Gastroesophageal sphincter (tissue), 4 donors: ENCODE measurements around the gene TMEM63A. TPM values are rescaled to one million over a fixed set of nuclear protein-coding genes. Genes with fewer than 3 reads are reported as not detected.

Source experiments
- ATAC-seq: fragments of 150-250 bp; one replicate; pipeline ENCODE4 v1.9.1; 2016; ENCODE audit warnings: mild to moderate bottlenecking, moderate library complexity
- H3K27ac ChIP-seq, 4 donors: fragments of 200-600 bp; sonication (generic) in 3 of 4; 1 replicate in 3 of 4; 2 replicates in 1 of 4; pipeline ENCODE4 v1.5.1; 2016 to 2019
- H3K27me3 ChIP-seq: fragments of 200-600 bp; sonication (generic); one replicate; pipeline ENCODE4 v1.5.1; 2019
- H3K36me3 ChIP-seq, 2 donors: fragments of 200-600 bp; sonication (generic); one replicate each; pipeline ENCODE4 v1.5.1; 2019; ENCODE audit warnings: control low read depth in 1 of 2
- H3K4me1 ChIP-seq, 3 donors: fragments of 200-600 bp; sonication (generic); 1 replicate in 2 of 3; 2 replicates in 1 of 3; pipeline ENCODE4 v1.5.1; 2016 to 2019; ENCODE audit warnings: control low read depth in 2 of 3
- H3K4me3 ChIP-seq, 2 donors: fragments of 200-600 bp; sonication (generic); one replicate each; pipeline ENCODE4 v1.5.1; 2019; ENCODE audit warnings: mild to moderate bottlenecking in 1 of 2, moderate library complexity in 1 of 2
- H3K9me3 ChIP-seq, 3 donors: fragments of 200-600 bp; sonication (generic); one replicate each; pipeline ENCODE4 v1.5.1; 2017 to 2019; ENCODE audit warnings: control low read depth in 2 of 3
- EP300 ChIP-seq: sonication (generic); formaldehyde crosslinking; IDR thresholded peaks from one replicate; pipeline ENCODE4 v1.6.1; 2017; ENCODE audit warnings: antibody characterized with exemption, mild to moderate bottlenecking
- POLR2A ChIP-seq, 2 donors: fragments of 450-650 bp; IDR thresholded peaks; one replicate each; pipeline ENCODE4 v1.6.1; 2017; ENCODE audit warnings: antibody characterized with exemption in 2 of 2, mild to moderate bottlenecking in 2 of 2, moderate library complexity in 1 of 2
- POLR2AphosphoS5 ChIP-seq: sonication (generic); formaldehyde crosslinking; IDR thresholded peaks from one replicate; pipeline ENCODE4 v1.6.1; 2017; ENCODE audit warnings: antibody characterized with exemption
- WGBS, 2 donors: methylation state at CpG; one replicate each; pipeline ENCODE4 v1.1.5; 2018; ENCODE audit warnings: low coverage in 1 of 2; 5-methylcytosine and 5-hydroxymethylcytosine counted together
- total RNA-seq, 4 donors: library from RNA; depleted of rRNA; stranded (reverse); fragments of >200 nt; gene quantifications; one replicate each; pipeline ENCODE4 v1.1.0, GENCODE V29; 2016
- TF ChIP-seq, protein P1 (sequence below), 4 experiments: fragments of 200-600 bp in 2 of 4; fragments of 450-650 bp in 2 of 4; sonication (generic) in 1 of 4; IDR thresholded peaks; one replicate each; pipeline ENCODE4 v1.5.1; 2017 to 2019; ENCODE audit warnings: antibody characterized with exemption in 4 of 4, mild to moderate bottlenecking in 2 of 4, moderate library complexity in 2 of 4

TMEM63A gene
- total RNA-seq, 4 donors from 2014 or later: 10.9 to 55.9 (median 23.8) TPM

DNA sequence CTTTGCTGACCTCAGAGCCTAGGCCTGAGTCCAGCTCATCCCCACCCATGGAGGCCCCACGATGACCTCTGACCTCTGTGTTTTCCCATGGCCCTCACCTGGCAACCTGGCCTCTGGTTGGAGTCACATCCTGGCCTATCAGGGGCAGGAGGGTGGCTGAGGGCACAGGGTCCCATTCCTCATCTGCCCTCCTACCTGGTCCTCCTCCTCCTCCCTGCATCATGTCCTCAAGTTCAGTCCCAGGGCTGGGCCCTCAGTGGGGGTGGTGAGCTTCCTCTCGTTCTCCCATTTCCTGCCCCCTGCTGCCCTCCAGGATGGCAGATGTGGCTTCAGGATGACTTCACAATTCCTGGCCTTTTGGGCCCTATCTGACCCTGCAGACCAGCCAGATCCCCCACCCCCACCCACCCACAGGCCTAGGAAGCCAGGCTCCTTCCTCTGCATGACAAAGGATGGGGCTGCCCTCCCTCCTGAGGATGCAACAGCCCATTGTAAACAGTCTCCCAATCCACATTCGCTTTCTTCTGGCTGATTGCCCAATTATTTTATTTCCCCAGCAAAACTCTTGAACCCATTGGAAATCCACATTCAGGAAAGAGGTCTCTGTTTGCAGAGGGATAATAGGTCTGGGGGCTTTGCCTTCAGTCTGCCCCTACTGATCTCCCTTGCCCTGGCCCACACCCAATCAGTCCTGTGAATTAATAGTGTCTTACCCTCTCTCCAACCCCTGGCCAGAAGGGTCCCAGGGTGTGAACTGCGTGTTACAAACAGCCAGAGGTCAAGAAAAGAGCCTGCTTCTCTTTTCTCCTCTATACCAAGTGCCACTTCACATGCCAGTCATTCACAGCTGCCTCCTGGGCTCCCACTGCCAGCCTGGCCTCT is 17.1 kb upstream of the TMEM63A start:
- Histone ChIP-seq H3K4me1 (no peaks in the 10 kb centered on the region), H3K4me3 (no peak overlapping the region), H3K36me3 (no peaks in the 10 kb centered on the region), H3K9me3 (no peaks in the 10 kb centered on the region), H3K27ac (no peak overlapping the region), H3K27me3 (no peaks in the 10 kb centered on the region)
- TF ChIP-seq POLR2AphosphoS5 (no peak), EP300 (no peak), POLR2A (IDR thresholded peaks at IDR 0.05) (no peak)
- TF ChIP-seq, protein P1, sequence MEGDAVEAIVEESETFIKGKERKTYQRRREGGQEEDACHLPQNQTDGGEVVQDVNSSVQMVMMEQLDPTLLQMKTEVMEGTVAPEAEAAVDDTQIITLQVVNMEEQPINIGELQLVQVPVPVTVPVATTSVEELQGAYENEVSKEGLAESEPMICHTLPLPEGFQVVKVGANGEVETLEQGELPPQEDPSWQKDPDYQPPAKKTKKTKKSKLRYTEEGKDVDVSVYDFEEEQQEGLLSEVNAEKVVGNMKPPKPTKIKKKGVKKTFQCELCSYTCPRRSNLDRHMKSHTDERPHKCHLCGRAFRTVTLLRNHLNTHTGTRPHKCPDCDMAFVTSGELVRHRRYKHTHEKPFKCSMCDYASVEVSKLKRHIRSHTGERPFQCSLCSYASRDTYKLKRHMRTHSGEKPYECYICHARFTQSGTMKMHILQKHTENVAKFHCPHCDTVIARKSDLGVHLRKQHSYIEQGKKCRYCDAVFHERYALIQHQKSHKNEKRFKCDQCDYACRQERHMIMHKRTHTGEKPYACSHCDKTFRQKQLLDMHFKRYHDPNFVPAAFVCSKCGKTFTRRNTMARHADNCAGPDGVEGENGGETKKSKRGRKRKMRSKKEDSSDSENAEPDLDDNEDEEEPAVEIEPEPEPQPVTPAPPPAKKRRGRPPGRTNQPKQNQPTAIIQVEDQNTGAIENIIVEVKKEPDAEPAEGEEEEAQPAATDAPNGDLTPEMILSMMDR (IDR thresholded peaks at IDR 0.05): no peak
- ATAC-seq: peak; percentile 10
- WGBS, 2 donors: 60 to 71% methylated on average over 2 to 3 of the region's 4 CpGs

DNA sequence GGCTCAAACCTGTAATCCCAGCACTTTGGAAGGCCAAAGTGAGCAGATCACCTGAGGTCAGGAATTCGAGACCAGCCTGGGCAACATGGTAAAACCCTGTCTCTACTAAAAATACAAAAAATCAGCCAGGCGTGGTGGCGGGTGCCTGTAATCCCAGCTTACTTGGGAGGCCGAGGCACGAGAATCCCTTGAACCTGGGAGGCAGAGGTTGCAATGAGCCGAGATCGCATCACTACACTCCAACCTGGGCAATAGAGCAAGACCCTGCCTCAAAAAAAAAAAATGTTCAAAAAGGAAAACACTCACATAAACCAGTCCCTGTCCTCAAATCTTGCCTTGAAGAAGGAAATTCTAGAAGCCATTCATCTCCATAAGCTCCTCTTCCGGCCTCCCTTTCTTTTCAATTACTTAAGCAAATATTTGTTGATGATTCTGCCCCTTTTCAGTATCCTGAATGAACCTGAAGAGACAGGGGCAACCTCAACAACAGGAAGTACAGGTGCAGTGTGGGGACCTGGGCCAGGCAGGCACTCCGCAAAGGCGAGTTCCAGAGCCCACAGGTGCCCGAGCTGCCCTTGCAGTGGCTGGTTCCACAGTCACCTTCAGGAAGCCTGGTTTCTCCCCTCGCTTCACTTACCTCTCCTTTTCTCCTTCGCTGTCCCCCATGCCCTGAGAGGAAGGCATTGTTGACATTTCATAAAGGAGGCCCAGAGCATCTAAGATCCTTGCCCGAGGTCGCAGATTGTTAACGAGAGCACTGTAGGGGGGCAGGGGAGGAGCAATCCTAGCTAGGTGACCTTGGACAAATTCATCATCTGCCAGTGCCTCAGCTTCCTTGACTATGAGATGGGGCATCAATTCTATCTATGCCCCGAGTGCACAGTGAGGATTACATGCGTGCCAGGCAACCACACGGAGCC is 15.7 kb upstream of the TMEM63A start:
- Histone ChIP-seq H3K4me1 (no peaks in the 10 kb centered on the region), H3K4me3 (no peak overlapping the region), H3K9me3 (no peaks in the 10 kb centered on the region), H3K27ac (no peak overlapping the region), H3K27me3 (no peaks in the 10 kb centered on the region), H3K36me3 (no peaks in the 10 kb centered on the region)
- WGBS, 2 donors: 92% methylated on average over 3 to 15 of the region's 19 CpGs
- no peak for ATAC-seq
- TF ChIP-seq EP300 (no peak), POLR2A (IDR thresholded peaks at IDR 0.05) (no peak), POLR2AphosphoS5 (no peak)
- TF ChIP-seq, protein P1 (IDR thresholded peaks at IDR 0.05): no peak

DNA sequence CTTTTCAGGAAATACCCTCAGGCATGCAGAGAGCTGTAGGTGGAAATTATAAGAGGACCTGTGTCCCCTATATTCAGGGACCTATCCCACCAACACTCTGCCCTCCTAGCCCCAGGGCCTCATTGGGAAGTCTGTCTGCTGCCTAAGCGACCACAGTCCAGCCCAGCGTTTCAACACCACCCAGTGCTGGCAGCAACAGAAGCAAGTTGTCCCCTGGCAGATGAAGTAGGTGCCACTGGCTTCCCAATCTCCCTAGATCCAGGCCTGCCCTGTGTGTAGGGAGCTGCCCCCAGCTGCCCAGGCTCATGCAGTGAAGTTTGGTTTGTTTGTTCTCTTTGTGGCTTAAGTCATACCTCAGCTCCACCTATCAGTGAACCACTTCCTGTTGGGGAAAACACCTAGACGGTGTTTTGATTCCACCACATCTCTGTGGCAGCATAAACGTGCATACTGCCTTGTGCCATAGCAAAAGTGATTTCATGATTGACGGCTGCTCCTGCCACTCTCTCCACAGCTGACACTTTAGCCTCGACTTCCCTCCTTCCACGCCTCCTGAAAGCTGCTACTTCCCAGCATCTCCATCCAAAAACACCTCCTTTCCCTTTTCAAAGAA is 14.9 kb upstream of the TMEM63A start:
- no peaks in the 10 kb centered on the region for H3K36me3 ChIP-seq
- no peaks in the 10 kb centered on the region for H3K27me3 ChIP-seq
- ATAC-seq: no peak
- TF ChIP-seq POLR2A (IDR thresholded peaks at IDR 0.05) (no peak), POLR2AphosphoS5 (no peak), EP300 (no peak)
- TF ChIP-seq, protein P1 (IDR thresholded peaks at IDR 0.05): no peak
- H3K9me3 ChIP-seq: no peaks in the 10 kb centered on the region
- no peak overlapping the region for H3K27ac ChIP-seq
- H3K4me3 ChIP-seq: no peak overlapping the region
- 36 to 62% methylated on average over 3 to 5 of the region's 7 CpGs for WGBS, 2 donors
- H3K4me1 ChIP-seq: no peaks in the 10 kb centered on the region

DNA sequence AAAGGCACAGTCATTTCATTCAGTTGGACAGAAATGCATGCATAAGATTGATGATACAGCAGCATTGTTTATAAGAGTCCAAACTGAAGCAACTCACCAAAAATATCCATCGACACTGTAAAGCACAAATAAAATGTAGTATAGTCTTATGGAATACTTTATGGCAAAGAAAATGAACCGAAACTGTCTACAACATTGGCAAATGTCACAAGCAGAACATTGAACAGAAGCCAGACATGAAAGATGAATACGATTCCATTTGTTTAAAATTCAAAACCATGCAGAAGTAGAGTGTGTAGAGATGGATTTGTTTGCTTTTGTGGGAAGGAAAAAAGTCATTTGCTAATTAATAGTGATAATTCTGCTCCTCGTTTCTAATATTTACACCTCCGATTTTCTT is 14.3 kb upstream of the TMEM63A start:
- TF ChIP-seq EP300 (no peak), POLR2A (IDR thresholded peaks at IDR 0.05) (no peak), POLR2AphosphoS5 (no peak)
- TF ChIP-seq, protein P1 (IDR thresholded peaks at IDR 0.05): no peak
- H3K9me3 ChIP-seq: no peaks in the 10 kb centered on the region
- H3K4me3 ChIP-seq: no peak overlapping the region
- no peak for ATAC-seq
- H3K27ac ChIP-seq: no peak overlapping the region
- H3K4me1 ChIP-seq: no peaks in the 10 kb centered on the region
- WGBS, 2 donors: 21 to 36% methylated on average over 5 of the region's 5 CpGs
- H3K27me3 ChIP-seq: no peaks in the 10 kb centered on the region
- H3K36me3 ChIP-seq: no peaks in the 10 kb centered on the region
